Measurements from ENCODE around the gene STK11IP.

The STK11IP gene

GRCh38 chr2:219571311-219572236 is 26.1 kb upstream of the STK11IP start, which contains the start of gene OBSL1 (continued):
- TF ChIP-seq, protein P1, sequence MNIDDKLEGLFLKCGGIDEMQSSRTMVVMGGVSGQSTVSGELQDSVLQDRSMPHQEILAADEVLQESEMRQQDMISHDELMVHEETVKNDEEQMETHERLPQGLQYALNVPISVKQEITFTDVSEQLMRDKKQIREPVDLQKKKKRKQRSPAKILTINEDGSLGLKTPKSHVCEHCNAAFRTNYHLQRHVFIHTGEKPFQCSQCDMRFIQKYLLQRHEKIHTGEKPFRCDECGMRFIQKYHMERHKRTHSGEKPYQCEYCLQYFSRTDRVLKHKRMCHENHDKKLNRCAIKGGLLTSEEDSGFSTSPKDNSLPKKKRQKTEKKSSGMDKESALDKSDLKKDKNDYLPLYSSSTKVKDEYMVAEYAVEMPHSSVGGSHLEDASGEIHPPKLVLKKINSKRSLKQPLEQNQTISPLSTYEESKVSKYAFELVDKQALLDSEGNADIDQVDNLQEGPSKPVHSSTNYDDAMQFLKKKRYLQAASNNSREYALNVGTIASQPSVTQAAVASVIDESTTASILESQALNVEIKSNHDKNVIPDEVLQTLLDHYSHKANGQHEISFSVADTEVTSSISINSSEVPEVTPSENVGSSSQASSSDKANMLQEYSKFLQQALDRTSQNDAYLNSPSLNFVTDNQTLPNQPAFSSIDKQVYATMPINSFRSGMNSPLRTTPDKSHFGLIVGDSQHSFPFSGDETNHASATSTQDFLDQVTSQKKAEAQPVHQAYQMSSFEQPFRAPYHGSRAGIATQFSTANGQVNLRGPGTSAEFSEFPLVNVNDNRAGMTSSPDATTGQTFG (tag by site-specific recombination; IDR thresholded peaks at IDR 0.05; ENCODE audit: borderline replicate concordance), result peak; percentile 98
- no peak for TF ChIP-seq ZIC2 (tag by site-specific recombination; IDR thresholded peaks at IDR 0.05)
- peak; percentile 81 for TF ChIP-seq SP2 (tag by site-specific recombination; IDR thresholded peaks at IDR 0.05)
- peak; percentile 95 for TF ChIP-seq ZBTB10 (tag by site-specific recombination; IDR thresholded peaks at IDR 0.05)
- TF ChIP-seq ZNF354C (tag by site-specific recombination; IDR thresholded peaks at IDR 0.05; ENCODE audit: borderline replicate concordance, low read depth), result no peak
- TF ChIP-seq ZNF146 (tag by site-specific recombination; IDR thresholded peaks at IDR 0.05), result 0 out of 2 replicates have a peak, but pooled peaks have one; percentile 21
- TF ChIP-seq ZNF24 (tag by site-specific recombination; IDR thresholded peaks at IDR 0.05), result peak; percentile 64; the same call in 1 of the 2 replicates
- no peak for TF ChIP-seq ZNF426 (tag by site-specific recombination; IDR thresholded peaks at IDR 0.05)
- TF ChIP-seq ZNF19 (tag by site-specific recombination; IDR thresholded peaks at IDR 0.05; ENCODE audit: low read depth), result no peak
- peak; percentile 47; the same call in 1 of the 2 replicates for TF ChIP-seq ZNF488 (tag by site-specific recombination; IDR thresholded peaks at IDR 0.05)
- TF ChIP-seq ZNF394 (tag by site-specific recombination; IDR thresholded peaks at IDR 0.05; ENCODE audit: borderline replicate concordance), result no peak
- TF ChIP-seq ZNF311 (tag by site-specific recombination; IDR thresholded peaks at IDR 0.05; ENCODE audit: borderline replicate concordance), result no peak
- TF ChIP-seq HOXA7 (CRISPR knock-in tag; IDR thresholded peaks at IDR 0.05; ENCODE audit: borderline replicate concordance), result no peak
- no peak for TF ChIP-seq SCRT1 (tag by site-specific recombination; IDR thresholded peaks at IDR 0.05; ENCODE audit: borderline replicate concordance)
- TF ChIP-seq ZNF184 (tag by site-specific recombination; IDR thresholded peaks at IDR 0.05), result no peak
- TF ChIP-seq ZNF114 (tag by site-specific recombination; IDR thresholded peaks at IDR 0.05), result peak; percentile 41; the same call in 1 of the 2 replicates
- TF ChIP-seq ZNF660 (tag by site-specific recombination; IDR thresholded peaks at IDR 0.05), result no peak
- TF ChIP-seq ZNF658 (tag by site-specific recombination; IDR thresholded peaks at IDR 0.05), result no peak
- peak; percentile 64 for TF ChIP-seq KLF1 (tag by site-specific recombination; IDR thresholded peaks at IDR 0.05)
- TF ChIP-seq ZNF274 (IDR thresholded peaks at IDR 0.05; ENCODE audit: low read length), result no peak
- TF ChIP-seq ZNF274 (tag by site-specific recombination; IDR thresholded peaks at IDR 0.05; ENCODE audit: borderline replicate concordance), result no peak
- TF ChIP-seq ZNF677 (tag by site-specific recombination; IDR thresholded peaks at IDR 0.05), result no peak
- TF ChIP-seq ZXDB (tag by site-specific recombination; IDR thresholded peaks at IDR 0.05), result peak; percentile 86
- peak; percentile 47; the same call in 1 of the 2 replicates for TF ChIP-seq IKZF3 (tag by site-specific recombination; IDR thresholded peaks at IDR 0.05)
- peak; percentile 90 for TF ChIP-seq ZFHX2 (tag by site-specific recombination; conservative IDR thresholded peaks at IDR 0.05)
- no peak for TF ChIP-seq ZNF157 (tag by site-specific recombination; IDR thresholded peaks at IDR 0.05)
- TF ChIP-seq ZNF610 (tag by site-specific recombination; IDR thresholded peaks at IDR 0.05; ENCODE audit: borderline replicate concordance), result no peak; the same call in 1 of the 2 replicates
- no peak for TF ChIP-seq ZNF830 (tag by site-specific recombination; IDR thresholded peaks at IDR 0.05; ENCODE audit: low read depth)
- TF ChIP-seq YY2 (tag by site-specific recombination; IDR thresholded peaks at IDR 0.05), result peak; percentile 69; the same call in 1 of the 2 replicates
- no peak for TF ChIP-seq ZNF548 (tag by site-specific recombination; IDR thresholded peaks at IDR 0.05)
- TF ChIP-seq, protein P2, sequence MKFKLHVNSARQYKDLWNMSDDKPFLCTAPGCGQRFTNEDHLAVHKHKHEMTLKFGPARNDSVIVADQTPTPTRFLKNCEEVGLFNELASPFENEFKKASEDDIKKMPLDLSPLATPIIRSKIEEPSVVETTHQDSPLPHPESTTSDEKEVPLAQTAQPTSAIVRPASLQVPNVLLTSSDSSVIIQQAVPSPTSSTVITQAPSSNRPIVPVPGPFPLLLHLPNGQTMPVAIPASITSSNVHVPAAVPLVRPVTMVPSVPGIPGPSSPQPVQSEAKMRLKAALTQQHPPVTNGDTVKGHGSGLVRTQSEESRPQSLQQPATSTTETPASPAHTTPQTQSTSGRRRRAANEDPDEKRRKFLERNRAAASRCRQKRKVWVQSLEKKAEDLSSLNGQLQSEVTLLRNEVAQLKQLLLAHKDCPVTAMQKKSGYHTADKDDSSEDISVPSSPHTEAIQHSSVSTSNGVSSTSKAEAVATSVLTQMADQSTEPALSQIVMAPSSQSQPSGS (tag by site-specific recombination; IDR thresholded peaks at IDR 0.05; ENCODE audit: low read depth), result peak; percentile 61; the same call in 1 of the 2 replicates

Data from HEK293 (cell line).